ENCODE data around the gene GP5.

GRCh38 chr3:194431554-194431953 is 32.5 kb upstream of the GP5 start:
- no peak for TF ChIP-seq POLR2A (IDR thresholded peaks at IDR 0.05; ENCODE audit: low read depth, low read length)
- no peak for TF ChIP-seq POLR2AphosphoS5 (IDR thresholded peaks at IDR 0.05; ENCODE audit: low read depth, low read length)

Measured in GM12891 (cell line).